Lower lobe of right lung (tissue), 2 donors: ENCODE measurements around the gene ARSD. TPM values are rescaled to one million over a fixed set of nuclear protein-coding genes. Genes with fewer than 3 reads are reported as not detected.
"Not testable (repeated sequence)": the region's sequence is repeated elsewhere in the genome, so short reads cannot be mapped to it uniquely, and the experiment has no call there.

Experiments
- ATAC-seq, 2 donors: fragments of 200-7000 bp; cut with Tn5 transposase; one replicate each; pipeline ENCODE4 v1.9.1; 2020 to 2022; ENCODE audit warnings: mild to moderate bottlenecking in 2 of 2, moderate library complexity in 2 of 2
- DNase-seq: peaks from one replicate; pipeline ENCODE4 v3.0.0-alpha.2; 2020
- H3K27ac ChIP-seq: fragments of 200-600 bp; one replicate; pipeline ENCODE4 v1.8.0; 2022
- H3K27me3 ChIP-seq: fragments of 200-600 bp; one replicate; pipeline ENCODE4 v1.8.0; 2022; ENCODE audit warnings: low read depth
- H3K36me3 ChIP-seq: fragments of 200-600 bp; one replicate; pipeline ENCODE4 v1.8.0; 2022; ENCODE audit warnings: mild to moderate bottlenecking
- H3K4me1 ChIP-seq: fragments of 200-600 bp; one replicate; pipeline ENCODE4 v1.8.0; 2022
- H3K4me3 ChIP-seq: fragments of 200-600 bp; one replicate; pipeline ENCODE4 v1.8.0; 2022; ENCODE audit warnings: mild to moderate bottlenecking
- H3K9me3 ChIP-seq: fragments of 200-600 bp; one replicate; pipeline ENCODE4 v1.8.0; 2022
- intact Hi-C: fragments of 100-400 bp; cut with DNase I; formaldehyde crosslinking; loops from one replicate; pipeline ENCODE4 v1.11.0; 2022
- total RNA-seq: library from RNA; stranded (reverse); fragmentation: NEBNext Ultra II Directional; extraction: Animal tissue kit (Norgen Biotek cat#: 25700); gene quantifications from one replicate; pipeline ENCODE4 v1.2.1, GENCODE V29; 2021
- TF ChIP-seq, protein P1 (sequence below): fragments of 200-600 bp; IDR thresholded peaks from one replicate; pipeline ENCODE4 v1.8.0; 2022; ENCODE audit warnings: antibody characterized with exemption, mild to moderate bottlenecking
- donor health status: DM: no; HTN: yes; CAD: no; lungs with severe emphysema.

ARSD gene
- total RNA-seq, 1 donor from 2014 or later = 30.7 TPM

- ATAC-seq = no peak
- Histone ChIP-seq H3K27me3 (no peaks in the 10 kb centered on the region), H3K4me3 (no peak overlapping the region), H3K27ac (no peak overlapping the region), H3K36me3 (no peaks in the 10 kb centered on the region), H3K9me3 (no peaks in the 10 kb centered on the region), H3K4me1 (no peaks in the 10 kb centered on the region)
- TF ChIP-seq, protein P1, sequence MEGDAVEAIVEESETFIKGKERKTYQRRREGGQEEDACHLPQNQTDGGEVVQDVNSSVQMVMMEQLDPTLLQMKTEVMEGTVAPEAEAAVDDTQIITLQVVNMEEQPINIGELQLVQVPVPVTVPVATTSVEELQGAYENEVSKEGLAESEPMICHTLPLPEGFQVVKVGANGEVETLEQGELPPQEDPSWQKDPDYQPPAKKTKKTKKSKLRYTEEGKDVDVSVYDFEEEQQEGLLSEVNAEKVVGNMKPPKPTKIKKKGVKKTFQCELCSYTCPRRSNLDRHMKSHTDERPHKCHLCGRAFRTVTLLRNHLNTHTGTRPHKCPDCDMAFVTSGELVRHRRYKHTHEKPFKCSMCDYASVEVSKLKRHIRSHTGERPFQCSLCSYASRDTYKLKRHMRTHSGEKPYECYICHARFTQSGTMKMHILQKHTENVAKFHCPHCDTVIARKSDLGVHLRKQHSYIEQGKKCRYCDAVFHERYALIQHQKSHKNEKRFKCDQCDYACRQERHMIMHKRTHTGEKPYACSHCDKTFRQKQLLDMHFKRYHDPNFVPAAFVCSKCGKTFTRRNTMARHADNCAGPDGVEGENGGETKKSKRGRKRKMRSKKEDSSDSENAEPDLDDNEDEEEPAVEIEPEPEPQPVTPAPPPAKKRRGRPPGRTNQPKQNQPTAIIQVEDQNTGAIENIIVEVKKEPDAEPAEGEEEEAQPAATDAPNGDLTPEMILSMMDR = no peak
- no peak for DNase-seq
- intact Hi-C loops = no loop called here
Observed at GRCh38 chrX:2954541-2954940, 25.4 kb upstream of the ARSD start.

GRCh38 chrX:2937942-2938341 is 8.8 kb upstream of the ARSD start:
- DNase-seq, H3K9me3 ChIP-seq, H3K4me3 ChIP-seq, H3K36me3 ChIP-seq, H3K27me3 ChIP-seq, H3K4me1 ChIP-seq, ATAC-seq, intact Hi-C loops, H3K27ac ChIP-seq: not testable (repeated sequence)

- H3K27me3 ChIP-seq = no peaks in the 10 kb centered on the region
- H3K4me3 ChIP-seq = no peak overlapping the region
- no peaks in the 10 kb centered on the region for H3K4me1 ChIP-seq
- peak; percentile 47 to 69 for ATAC-seq
- DNase-seq = no peak
- H3K9me3 ChIP-seq = no peaks in the 10 kb centered on the region
- no peak overlapping the region for H3K27ac ChIP-seq
- no peaks in the 10 kb centered on the region for H3K36me3 ChIP-seq
- TF ChIP-seq, protein P1 = no peak
- intact Hi-C loops = no loop called here
Observed at GRCh38 chrX:2934715-2935710, 5.9 kb upstream of the ARSD start.

DNA sequence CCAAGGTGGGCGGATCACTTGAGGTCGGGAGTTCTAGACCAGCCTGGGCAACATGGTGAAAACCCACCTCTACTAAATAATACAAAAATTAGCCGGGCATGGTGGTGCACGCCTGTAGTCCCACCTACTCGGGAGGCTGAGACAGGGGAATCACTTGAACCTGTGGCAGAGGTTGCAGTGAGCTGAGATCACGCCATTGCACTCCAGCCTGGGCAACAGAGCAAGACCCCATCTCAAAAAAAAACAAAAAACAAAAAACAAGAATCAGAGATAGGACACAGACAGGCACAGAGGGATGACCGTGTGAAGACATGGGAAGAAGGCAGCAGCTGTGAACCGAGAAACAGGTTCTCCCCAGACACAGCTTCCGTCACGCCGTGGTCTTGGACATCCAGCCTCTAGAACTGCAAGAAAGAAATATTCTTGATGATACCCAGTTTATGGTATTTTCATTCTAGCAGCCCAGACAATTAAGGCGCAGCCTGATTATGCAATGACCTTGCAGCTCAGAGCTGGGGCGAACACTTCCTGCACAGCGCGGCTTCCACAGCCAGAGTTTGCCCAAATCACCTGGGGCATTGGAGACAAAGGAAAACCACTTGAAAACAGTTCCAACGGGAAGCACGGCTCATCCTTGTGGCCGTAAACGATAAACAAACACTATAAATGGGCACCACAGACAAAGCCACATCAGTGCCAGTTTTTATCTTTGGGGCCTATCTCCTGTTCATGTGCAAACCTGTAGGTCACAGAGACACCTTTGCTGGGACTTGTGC is 4.2 kb upstream of the ARSD start:
- intact Hi-C loops = no loop called here
- DNase-seq (no peak), ATAC-seq (no peak)
- TF ChIP-seq, protein P1 = no peak
- Histone ChIP-seq H3K27ac (no peak overlapping the region), H3K9me3 (no peaks in the 10 kb centered on the region), H3K36me3 (no peaks in the 10 kb centered on the region), H3K27me3 (no peaks in the 10 kb centered on the region), H3K4me1 (no peaks in the 10 kb centered on the region), H3K4me3 (no peak overlapping the region)

GRCh38 chrX:2931612-2932011 is 2.5 kb upstream of the ARSD start:
- Histone ChIP-seq H3K9me3 (no peaks in the 10 kb centered on the region), H3K27me3 (no peaks in the 10 kb centered on the region), H3K27ac (no peak overlapping the region), H3K4me3 (no peak overlapping the region), H3K4me1 (no peaks in the 10 kb centered on the region), H3K36me3 (no peaks in the 10 kb centered on the region)
- DNase-seq (no peak), ATAC-seq (no peak)
- intact Hi-C loops = no loop called here
- TF ChIP-seq, protein P1 = no peak
